Measurements from ENCODE around the gene C11orf24.

DNA sequence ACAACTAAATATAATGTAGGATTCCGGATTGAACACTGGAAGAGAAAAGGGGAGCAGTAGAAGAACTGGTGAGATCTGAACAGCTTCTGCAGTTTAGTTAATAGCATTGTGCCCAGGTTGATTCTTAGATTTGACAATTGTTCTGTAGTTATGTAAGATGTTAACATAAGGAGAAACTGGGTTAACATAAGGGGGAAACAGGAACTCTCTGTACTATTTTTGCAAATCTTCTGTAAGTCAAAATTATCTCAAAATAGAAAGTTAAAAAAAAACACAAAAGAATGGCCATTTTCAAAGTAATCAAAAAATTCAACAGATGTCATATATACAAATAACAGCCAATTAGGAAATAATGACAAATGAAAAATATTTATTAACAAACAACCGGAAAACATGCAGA is 21.9 kb upstream of the C11orf24 start:
- TF ChIP-seq, protein P1, sequence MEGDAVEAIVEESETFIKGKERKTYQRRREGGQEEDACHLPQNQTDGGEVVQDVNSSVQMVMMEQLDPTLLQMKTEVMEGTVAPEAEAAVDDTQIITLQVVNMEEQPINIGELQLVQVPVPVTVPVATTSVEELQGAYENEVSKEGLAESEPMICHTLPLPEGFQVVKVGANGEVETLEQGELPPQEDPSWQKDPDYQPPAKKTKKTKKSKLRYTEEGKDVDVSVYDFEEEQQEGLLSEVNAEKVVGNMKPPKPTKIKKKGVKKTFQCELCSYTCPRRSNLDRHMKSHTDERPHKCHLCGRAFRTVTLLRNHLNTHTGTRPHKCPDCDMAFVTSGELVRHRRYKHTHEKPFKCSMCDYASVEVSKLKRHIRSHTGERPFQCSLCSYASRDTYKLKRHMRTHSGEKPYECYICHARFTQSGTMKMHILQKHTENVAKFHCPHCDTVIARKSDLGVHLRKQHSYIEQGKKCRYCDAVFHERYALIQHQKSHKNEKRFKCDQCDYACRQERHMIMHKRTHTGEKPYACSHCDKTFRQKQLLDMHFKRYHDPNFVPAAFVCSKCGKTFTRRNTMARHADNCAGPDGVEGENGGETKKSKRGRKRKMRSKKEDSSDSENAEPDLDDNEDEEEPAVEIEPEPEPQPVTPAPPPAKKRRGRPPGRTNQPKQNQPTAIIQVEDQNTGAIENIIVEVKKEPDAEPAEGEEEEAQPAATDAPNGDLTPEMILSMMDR (IDR thresholded peaks at IDR 0.05; ENCODE audit: low read depth, low read length) = no peak
- TF ChIP-seq POLR2A (IDR thresholded peaks at IDR 0.05; ENCODE audit: extremely low read depth, insufficient read length) = no peak

Data from NB4 (cell line).